ENCODE data around the gene STAC3.

The STAC3 gene

GRCh38 chr12:57222286-57223190, 28.4 kb downstream of the STAC3 start:
- DNase-seq: no peak

GRCh38 chr12:57221169-57221917, 29.6 kb downstream of the STAC3 start:
- no peak for DNase-seq

GRCh38 chr12:57220770-57221168, 30.2 kb downstream of the STAC3 start:
- no peak for DNase-seq

GRCh38 chr12:57219993-57220754, 30.8 kb downstream of the STAC3 start:
- no peak for DNase-seq

GRCh38 chr12:57219205-57219992, 31.6 kb downstream of the STAC3 start:
- DNase-seq: no peak

GRCh38 chr12:57218030-57218853, 32.7 kb downstream of the STAC3 start:
- no peak for DNase-seq

GRCh38 chr12:57216921-57217879, 33.8 kb downstream of the STAC3 start:
- DNase-seq: no peak

- DNase-seq: no peak
Measured at GRCh38 chr12:57216014-57216911, 34.7 kb downstream of the STAC3 start, which contains the start of gene NXPH4. TSS of gene NXPH4 (plus strand) at chr12:57216794. CDS start at chr12:57216970, 176 bp downstream.

GRCh38 chr12:57215668-57216013, 35.3 kb downstream of the STAC3 start:
- DNase-seq: no peak

GRCh38 chr12:57215065-57215464, 35.9 kb downstream of the STAC3 start:
- no peak for DNase-seq

- DNase-seq: peak; percentile 78
Measured at GRCh38 chr12:57214398-57214781, 36.6 kb downstream of the STAC3 start.

- DNase-seq: no peak
Measured at GRCh38 chr12:57213763-57214397, 37.1 kb downstream of the STAC3 start.

- peak; percentile 85 for DNase-seq
Measured at GRCh38 chr12:57213058-57213715, 37.8 kb downstream of the STAC3 start.

- no peak for DNase-seq
Measured at GRCh38 chr12:57212701-57213057, 38.3 kb downstream of the STAC3 start.

GRCh38 chr12:57211791-57212700, 38.9 kb downstream of the STAC3 start:
- no peak for DNase-seq

- no peak for DNase-seq
Measured at GRCh38 chr12:57210926-57211692, 39.9 kb downstream of the STAC3 start.
